GM12878 (cell line): ENCODE measurements around the gene BCKDHA. TPM values are rescaled to one million over a fixed set of nuclear protein-coding genes. Genes with fewer than 3 reads are reported as not detected.

Source experiments
- ATAC-seq: fragments of 200-7000 bp; cut with Tn5 transposase; 3 replicates; pipeline ENCODE4 v1.9.1; 2020; ENCODE audit warnings: mild to moderate bottlenecking, moderate library complexity
- BruUV-seq: library from RNA; stranded (reverse); fragments of 400-500 nt; replicated peaks from 2 replicates; lab custom pipeline; 2021; lab: Mats Ljungman, UMichigan
- CTCF ChIA-PET: fragments of 300-600 bp; sonication (Branson Sonifier 250); formaldehyde crosslinking; extraction: SDS; loops from one replicate; lab custom pipeline; 2021; ENCODE audit warnings: inconsistent platforms; lab: Yijun Ruan, JAX
- POLR2A ChIA-PET: fragments of 350-600 bp; formaldehyde crosslinking; extraction: SDS; loops from one replicate; lab custom pipeline; 2021; ENCODE audit warnings: inconsistent platforms; lab: Charles Lee
- RAD21 ChIA-PET: fragments of 300-600 bp; sonication (Branson Sonifier 250); formaldehyde crosslinking; loops from one replicate; lab custom pipeline; 2023; ENCODE audit warnings: antibody characterized with exemption; ENCODE audit not compliant: unreplicated experiment; lab: Charles Lee
- SMC1A ChIA-PET: fragments of 300-600 bp; sonication (Branson Sonifier 250); formaldehyde crosslinking; loops from one replicate; lab custom pipeline; 2023; ENCODE audit not compliant: unreplicated experiment, uncharacterized antibody; lab: Charles Lee
- DNase-seq: peaks from one replicate; pipeline ENCODE4 v3.0.0-alpha.2; 2011; ENCODE audit warnings: low read depth, low spot score
- FAIRE-seq: peaks from 3 replicates; lab custom pipeline; 2011; peaks lifted over from hg19 to GRCh38; lab: Jason Lieb, UNC
- H2AFZ ChIP-seq: 2 replicates; pipeline ENCODE4 v1.6.0; 2011; ENCODE audit warnings: low read depth, low read length, control low read depth; ENCODE audit not compliant: control insufficient read depth
- H3K27ac ChIP-seq: 2 replicates; pipeline ENCODE4 v1.5.1; 2011; ENCODE audit warnings: control low read depth; ENCODE audit not compliant: control insufficient read depth, insufficient read depth
- H3K27me3 ChIP-seq, 2 experiments: replicated peaks in 1 of 2; 2 replicates each; pipeline versions ENCODE4 v1.6.0 to v1.6.1; 2011; ENCODE audit warnings: low read length in 1 of 2; ENCODE audit not compliant: control insufficient read depth in 2 of 2, insufficient read depth in 2 of 2
- H3K36me3 ChIP-seq, 2 experiments: 2 replicates each; pipeline ENCODE4 v1.5.1; 2011; ENCODE audit warnings: low read length in 1 of 2; ENCODE audit not compliant: control insufficient read depth in 2 of 2, insufficient read depth in 2 of 2
- H3K4me1 ChIP-seq: 2 replicates; pipeline ENCODE4 v1.6.1; 2011; ENCODE audit warnings: mild to moderate bottlenecking, low read length, moderate library complexity, mixed read lengths; ENCODE audit not compliant: control insufficient read depth, insufficient read depth
- H3K4me2 ChIP-seq: 2 replicates; pipeline ENCODE4 v1.6.0; 2011; ENCODE audit warnings: control low read depth; ENCODE audit not compliant: control insufficient read depth, insufficient read depth
- H3K4me3 ChIP-seq: fragments of 200-600 bp; sonication (generic); 2 replicates; pipeline ENCODE4 v1.5.1; 2016
- H3K79me2 ChIP-seq: 2 replicates; pipeline ENCODE4 v1.6.0; 2011; ENCODE audit warnings: low read length; ENCODE audit not compliant: control insufficient read depth, insufficient read depth
- H3K9ac ChIP-seq: 2 replicates; pipeline ENCODE4 v1.8.0; 2011; ENCODE audit warnings: low read length, control low read depth, mixed read lengths; ENCODE audit not compliant: control insufficient read depth, insufficient read depth
- H3K9me3 ChIP-seq: replicated peaks from 3 replicates; pipeline ENCODE4 v1.5.1; 2011; ENCODE audit warnings: mild to moderate bottlenecking, low read length; ENCODE audit not compliant: control insufficient read depth, insufficient read depth
- H4K20me1 ChIP-seq: 2 replicates; pipeline ENCODE4 v1.6.0; 2011; ENCODE audit not compliant: control insufficient read depth, insufficient read depth
- ATF7 ChIP-seq: fragments of 450-650 bp; IDR thresholded peaks from 2 replicates; pipeline ENCODE4 v1.6.1; 2016; ENCODE audit warnings: low read depth, mild to moderate bottlenecking
- BACH1 ChIP-seq: fragments of 450-650 bp; IDR thresholded peaks from 2 replicates; pipeline ENCODE4 v1.6.1; 2017; ENCODE audit warnings: mild to moderate bottlenecking, borderline replicate concordance
- CHD2 ChIP-seq: IDR thresholded peaks from 2 replicates; pipeline ENCODE4 v1.6.1; 2011; ENCODE audit warnings: low read depth, low read length, improper control_type of control experiment, borderline replicate concordance
- E2F4 ChIP-seq: IDR thresholded peaks from 2 replicates; pipeline ENCODE4 v1.6.1; 2012; ENCODE audit warnings: low read depth, low read length, improper control_type of control experiment
- MAX ChIP-seq: IDR thresholded peaks from 2 replicates; pipeline ENCODE4 v1.6.1; 2012; ENCODE audit warnings: low read depth, low read length, improper control_type of control experiment
- MTA2 ChIP-seq: fragments of 450-650 bp; IDR thresholded peaks from 2 replicates; pipeline ENCODE4 v1.6.1; 2016; ENCODE audit warnings: low read depth, mild to moderate bottlenecking, moderate library complexity
- MTA3 ChIP-seq: IDR thresholded peaks from 2 replicates; pipeline ENCODE4 v1.6.1; 2012; ENCODE audit warnings: low read length, inconsistent platforms, borderline replicate concordance
- PAX5 ChIP-seq: IDR thresholded peaks from 2 replicates; pipeline ENCODE4 v1.6.1; 2011; ENCODE audit warnings: low read depth, low read length, borderline replicate concordance
- RAD21 ChIP-seq: IDR thresholded peaks from 2 replicates; pipeline ENCODE4 v1.6.1; 2011; ENCODE audit warnings: mild to moderate bottlenecking, low read depth, low read length, moderate library complexity; ENCODE audit not compliant: insufficient read depth
- RUNX3 ChIP-seq: IDR thresholded peaks from 2 replicates; pipeline ENCODE4 v1.6.1; 2012; ENCODE audit warnings: low read length, inconsistent platforms
- SUPT20H ChIP-seq: IDR thresholded peaks from 2 replicates; pipeline ENCODE4 v1.6.1; 2011; ENCODE audit warnings: low read depth, mild to moderate bottlenecking, low read length, moderate library complexity, borderline replicate concordance; ENCODE audit not compliant: control insufficient read depth
- ZBED1 ChIP-seq: IDR thresholded peaks from 2 replicates; pipeline ENCODE4 v1.6.1; 2016; ENCODE audit warnings: borderline replicate concordance
- ZBTB33 ChIP-seq: fragments of 450-650 bp; IDR thresholded peaks from 2 replicates; pipeline ENCODE4 v1.6.1; 2017; ENCODE audit warnings: mild to moderate bottlenecking
- WGBS: methylation state at CpG from one replicate; pipeline ENCODE4 v1.1.6; 2016; ENCODE audit warnings: low lambda C conversion rate; ENCODE audit not compliant: insufficient replicate concordance, insufficient coverage; ENCODE audit errors: missing lambda C conversion rate; 5-methylcytosine and 5-hydroxymethylcytosine counted together
- in situ Hi-C: fragments of 300-500 bp; cut with MboI; formaldehyde crosslinking; loops from 9 replicates; pipeline ENCODE4 v1.14.3; 2018; ENCODE audit warnings: mixed read lengths
- intact Hi-C: fragments of 100-400 bp; cut with micrococcal nuclease; formaldehyde crosslinking; loops from one replicate; pipeline ENCODE4 v1.14.2; 2022; ENCODE audit not compliant: unreplicated experiment
- polyA plus RNA-seq, 11 experiments: library from polyadenylated mRNA; depleted of rRNA in 4 of 11; unstranded in 6 of 11; stranded (reverse) in 5 of 11; fragments of >200 nt; fragmentation: Nextera tagmentation in 4 of 11; fragmentation: Illumina TruSeq in 1 of 11; extraction: Ambion mirVana in 4 of 11; extraction: Trizol in 1 of 11; gene quantifications; 1 replicate in 1 of 11; 2 replicates in 10 of 11; pipeline versions ENCODE4 v1.2.1 to v1.2.3, GENCODE V29; 2011 to 2016; ENCODE audit warnings: inconsistent platforms in 2 of 11, missing spikeins in 2 of 11, low read depth in 1 of 11
- total RNA-seq, 4 experiments: library from RNA; depleted of rRNA in 3 of 4; stranded (reverse); fragments of >200 nt in 3 of 4; fragmentation: Illumina TruSeq in 1 of 4; extraction: Trizol in 1 of 4; gene quantifications; 2 replicates each; pipeline versions ENCODE4 v1.2.1 to v1.2.3, GENCODE V29; 2013 to 2021

Gene BCKDHA
- total and polyA plus RNA-seq, 10 of the 15 experiments (the other 5 are each of a cell fraction or from before 2014, with no cell fraction given) = 9.9 to 107 (median 46.4) TPM

DNA sequence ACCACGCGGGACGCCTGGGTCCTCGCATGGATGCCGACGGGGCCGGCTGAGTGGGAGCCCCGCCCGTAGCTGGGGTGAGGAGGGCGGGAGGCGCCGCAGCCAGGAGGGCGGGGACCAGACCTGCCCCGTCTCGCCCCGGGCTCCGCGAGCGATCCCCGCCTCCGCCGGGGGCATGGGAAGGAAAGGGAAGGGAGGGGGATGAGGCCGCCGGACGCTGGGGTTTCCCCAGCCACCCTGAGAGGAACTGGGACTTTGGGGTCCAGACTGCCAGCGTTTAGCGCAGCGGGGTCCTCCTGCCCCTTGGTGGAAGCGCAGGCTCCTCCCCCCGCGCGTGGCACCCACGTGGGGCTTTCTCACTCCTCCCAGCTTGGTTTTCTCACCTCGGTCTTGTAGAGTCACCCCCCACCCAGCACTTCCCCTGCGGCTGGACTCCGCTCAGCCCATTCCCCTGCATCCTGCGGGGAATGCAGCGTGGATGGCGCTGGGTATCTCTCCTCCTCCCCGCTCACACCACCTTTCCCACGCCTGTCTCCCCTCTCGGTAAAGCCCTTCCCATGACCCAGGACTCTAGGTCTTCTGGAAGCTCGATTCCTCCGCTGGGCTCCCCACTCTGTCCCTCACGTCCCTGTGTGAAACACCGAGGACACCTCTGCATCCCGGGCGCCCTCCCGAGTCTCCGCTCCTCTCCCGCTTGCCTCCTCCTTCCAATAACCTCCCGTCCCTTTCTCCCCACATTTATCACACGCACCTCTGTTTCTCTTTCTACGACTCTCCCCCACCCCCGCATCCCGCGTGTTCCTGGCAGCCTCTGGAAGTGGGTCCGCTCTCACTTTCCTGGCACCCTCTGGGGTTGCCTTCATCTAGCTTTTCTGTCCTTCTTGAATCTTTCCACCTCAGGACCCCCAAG lies 46.0 kb upstream of the BCKDHA start (continued):
- TF ChIP-seq SUPT20H (no peak), ZBTB33 (no peak), RAD21 (no peak), PAX5 (peak; percentile 36; the same call in 1 of the 2 replicates), ZBED1 (no peak), RUNX3 (peak; percentile 42)

DNA sequence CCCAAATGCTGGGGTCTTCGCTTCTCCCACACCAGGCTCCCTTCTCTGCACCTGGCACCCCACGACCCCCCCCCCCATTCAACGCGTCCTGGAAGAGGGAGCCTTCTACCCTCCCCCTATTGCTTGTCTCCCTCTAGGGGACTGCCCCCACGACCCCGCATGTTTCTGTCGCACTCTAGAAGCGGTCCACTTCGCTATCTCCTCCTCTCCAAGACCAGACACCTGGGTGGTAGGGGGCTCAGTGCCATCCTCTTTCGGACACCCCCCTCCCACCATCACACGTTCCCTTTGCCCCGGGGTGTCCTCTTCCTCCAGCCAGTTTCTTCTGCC lies 45.4 kb upstream of the BCKDHA start:
- peaks cover 55% of the 10 kb centered on the region for H3K79me2 ChIP-seq
- peak overlapping the region; percentile 89 for H3K4me3 ChIP-seq
- H2AFZ ChIP-seq = no peak overlapping the region
- ChIA-PET RAD21 (interaction anchor here (1.0 to 3.4 kb wide), 10 partner anchors 12 to 148 kb away, joined by 3 to 41 read pairs (median 6); partner anchors contain the start of genes B9D2 and DMAC2), SMC1A (interaction anchor here (0.7 to 3.1 kb wide), 8 partner anchors 9 to 89 kb away, joined by 3 to 14 read pairs (median 4); partner anchors contain the start of genes B9D2, CCDC97 and HNRNPUL1), CTCF (interaction anchor here (0.7 to 6.4 kb wide), 12 partner anchors 12 to 574 kb away, joined by 3 to 91 read pairs (median 4); partner anchors contain the start of genes B9D2, CCDC97, HNRNPUL1 and RAB4B), POLR2A (interaction anchor here (0.6 to 3.2 kb wide), 12 partner anchors 13 to 557 kb away, joined by 3 to 46 read pairs (median 4); partner anchors contain the start of genes B9D2 and DMAC2)
- H3K4me1 ChIP-seq = peaks cover 16% of the 10 kb centered on the region
- H3K36me3 ChIP-seq = peaks cover 3 to 4% of the 10 kb centered on the region in 2 experiments; a peak in 3 of 4 replicates
- intact Hi-C loops = loop anchor here (1.0 to 5.0 kb wide), 5 partner anchors 40 to 185 kb away; partner anchors contain the start of genes BCKDHA, CCDC97 and EXOSC5
- ATAC-seq (no peak), FAIRE-seq (no peak), DNase-seq (no peak)
- no peaks in the 10 kb centered on the region for H3K27me3 ChIP-seq
- 0 out of 2 replicates have a peak, but pooled peaks cover 2% of the 10 kb centered on the region for H4K20me1 ChIP-seq
- peak overlapping the region; percentile 87 for H3K9ac ChIP-seq
- peak overlapping the region; percentile 84 for H3K27ac ChIP-seq
- H3K4me2 ChIP-seq = peak overlapping the region; percentile 78
- BruUV-seq = no TSS peak
- in situ Hi-C loops = no loop called here
- no peaks in the 10 kb centered on the region for H3K9me3 ChIP-seq
- WGBS = 0% methylated on average over 12 of the region's 12 CpGs
- TF ChIP-seq ZBTB33 = no peak
- 0 out of 2 replicates have a peak, but pooled peaks have one; percentile 23 for TF ChIP-seq ATF7
- no peak for TF ChIP-seq BACH1
- TF ChIP-seq CHD2 = no peak; the same call in 1 of the 2 replicates
- 0 out of 2 replicates have a peak, but pooled peaks have one; percentile 34 for TF ChIP-seq MAX
- TF ChIP-seq E2F4 = no peak
- 0 out of 2 replicates have a peak, but pooled peaks have one; percentile 36 for TF ChIP-seq MTA2
- TF ChIP-seq MTA3 = no peak
